DOHH2 (cell line): ENCODE data around the gene CBLN2.

Source experiments
- H3F3A ChIP-seq: fragments of 200-600 bp; sonication (generic), shearing (Covaris generic); 2 replicates; pipeline ENCODE4 v1.6.0; 2016; ENCODE audit warnings: antibody characterized with exemption, mild to moderate bottlenecking; ENCODE audit not compliant: control insufficient read depth, insufficient read depth
- H3K27ac ChIP-seq: fragments of 200-600 bp; sonication (generic); 2 replicates; pipeline ENCODE4 v1.5.1; 2014; ENCODE audit warnings: low read depth, mild to moderate bottlenecking, low read length, moderate library complexity
- H3K27me3 ChIP-seq: fragments of 200-600 bp; sonication (generic); 2 replicates; pipeline ENCODE4 v1.6.1; 2014; ENCODE audit warnings: mild to moderate bottlenecking, low read length, mixed read lengths; ENCODE audit not compliant: control insufficient read depth
- H3K36me3 ChIP-seq: fragments of 200-600 bp; sonication (generic); 2 replicates; pipeline ENCODE4 v1.6.1; 2014; ENCODE audit warnings: mild to moderate bottlenecking, low read length, moderate library complexity, mixed read lengths; ENCODE audit not compliant: control insufficient read depth
- H3K4me1 ChIP-seq: fragments of 200-600 bp; sonication (generic); 2 replicates; pipeline ENCODE4 v1.6.1; 2014; ENCODE audit warnings: mild to moderate bottlenecking, low read length, mixed read lengths; ENCODE audit not compliant: control insufficient read depth
- H3K4me2 ChIP-seq: fragments of 200-600 bp; sonication (generic); 2 replicates; pipeline ENCODE4 v1.6.0; 2014; ENCODE audit warnings: mild to moderate bottlenecking, low read length, moderate library complexity
- H3K4me3 ChIP-seq: fragments of 200-600 bp; sonication (generic); 2 replicates; pipeline ENCODE4 v1.5.1; 2014; ENCODE audit warnings: mild to moderate bottlenecking, low read length, mixed read lengths
- H3K79me2 ChIP-seq: fragments of 200-600 bp; sonication (generic); 2 replicates; pipeline ENCODE4 v1.6.1; 2014; ENCODE audit warnings: mild to moderate bottlenecking, low read length, mixed read lengths; ENCODE audit not compliant: control insufficient read depth
- H3K9me2 ChIP-seq: fragments of 200-600 bp; sonication (generic); replicated peaks from 2 replicates; pipeline ENCODE4 v1.6.1; 2014; ENCODE audit warnings: mild to moderate bottlenecking, low read length, mixed read lengths; ENCODE audit not compliant: control insufficient read depth
- H3K9me3 ChIP-seq: fragments of 200-600 bp; sonication (generic); 2 replicates; pipeline ENCODE4 v1.6.1; 2014; ENCODE audit warnings: antibody characterized with exemption, low read length, mixed read lengths; ENCODE audit not compliant: control insufficient read depth, insufficient read depth
- H4K20me1 ChIP-seq: fragments of 200-600 bp; sonication (generic); 2 replicates; pipeline ENCODE4 v1.6.0; 2014; ENCODE audit warnings: low read depth, mild to moderate bottlenecking, antibody characterized with exemption, low read length, moderate library complexity; ENCODE audit not compliant: control insufficient read depth, insufficient read depth
- EZH2phosphoT487 ChIP-seq: fragments of 200-600 bp; sonication (generic); IDR thresholded peaks from 2 replicates; pipeline ENCODE4 v1.6.1; 2017; ENCODE audit warnings: borderline replicate concordance, mild to moderate bottlenecking, antibody characterized with exemption, low read length, moderate library complexity, mixed read lengths
- TF ChIP-seq, protein P1 (sequence below): fragments of 200-600 bp; sonication (generic); IDR thresholded peaks from one replicate; pipeline ENCODE4 v1.5.1; 2014; ENCODE audit warnings: antibody characterized with exemption, mild to moderate bottlenecking, low read depth, low read length; ENCODE audit not compliant: poor library complexity, severe bottlenecking

The CBLN2 gene

DNA sequence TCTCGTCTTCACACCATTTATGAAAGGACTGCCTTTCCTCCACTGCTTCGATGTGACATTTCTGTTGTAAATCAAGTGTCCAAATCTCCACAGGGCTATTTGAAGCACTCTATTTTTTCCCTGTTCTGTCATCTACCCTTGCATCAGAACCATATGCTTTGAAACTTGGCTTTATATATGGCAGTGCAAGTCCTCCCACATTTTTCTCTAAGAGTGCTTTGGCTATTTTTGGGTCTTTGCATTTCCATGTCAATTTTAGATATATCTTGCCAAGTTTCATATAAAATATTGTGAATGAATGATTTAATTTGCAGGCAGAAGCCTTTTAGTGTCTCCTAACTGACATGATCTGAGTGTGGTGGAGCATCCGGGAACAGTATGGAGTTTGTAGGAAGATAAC is 37.8 kb upstream of the CBLN2 start:
- H3K4me3 ChIP-seq: no peak overlapping the region
- H4K20me1 ChIP-seq: no peaks in the 10 kb centered on the region
- H3K79me2 ChIP-seq: no peaks in the 10 kb centered on the region
- no peaks in the 10 kb centered on the region for H3K27me3 ChIP-seq
- no peaks in the 10 kb centered on the region for H3F3A ChIP-seq
- no peaks in the 10 kb centered on the region for H3K36me3 ChIP-seq
- no peak overlapping the region for H3K4me2 ChIP-seq
- no peaks in the 10 kb centered on the region for H3K9me2 ChIP-seq
- no peak for TF ChIP-seq EZH2phosphoT487
- H3K4me1 ChIP-seq: no peaks in the 10 kb centered on the region
- H3K27ac ChIP-seq: no peak overlapping the region
- H3K9me3 ChIP-seq: peaks cover 9% of the 10 kb centered on the region; the same call in 1 of the 2 replicates

DNA sequence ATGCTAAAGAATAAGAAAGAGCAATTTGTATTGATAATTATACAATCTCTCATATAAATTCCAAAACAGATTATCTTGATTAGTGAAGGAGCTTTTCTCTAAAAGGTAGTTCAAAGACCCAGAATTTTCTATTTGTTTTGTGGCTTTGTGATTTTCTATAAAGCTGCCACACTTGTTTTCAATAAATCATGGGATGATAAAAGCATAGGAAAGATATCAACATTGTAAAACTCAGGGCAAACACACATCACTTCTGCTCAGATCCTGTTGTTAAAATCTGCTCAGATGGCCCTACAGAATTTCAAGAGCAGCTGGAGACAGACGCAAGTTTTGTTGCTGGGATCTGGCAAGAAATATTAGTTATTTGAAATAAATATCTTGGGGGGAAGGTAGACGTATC is 28.8 kb upstream of the CBLN2 start:
- no peak overlapping the region for H3K27ac ChIP-seq
- no peaks in the 10 kb centered on the region for H4K20me1 ChIP-seq
- H3K4me1 ChIP-seq: no peaks in the 10 kb centered on the region
- no peak overlapping the region for H3K4me2 ChIP-seq
- H3K9me2 ChIP-seq: no peaks in the 10 kb centered on the region
- no peak overlapping the region for H3K4me3 ChIP-seq
- H3K36me3 ChIP-seq: no peaks in the 10 kb centered on the region
- H3K79me2 ChIP-seq: no peaks in the 10 kb centered on the region
- H3K27me3 ChIP-seq: no peaks in the 10 kb centered on the region
- no peaks in the 10 kb centered on the region for H3F3A ChIP-seq
- H3K9me3 ChIP-seq: no peaks in the 10 kb centered on the region
- TF ChIP-seq EZH2phosphoT487: no peak
- TF ChIP-seq, protein P1, sequence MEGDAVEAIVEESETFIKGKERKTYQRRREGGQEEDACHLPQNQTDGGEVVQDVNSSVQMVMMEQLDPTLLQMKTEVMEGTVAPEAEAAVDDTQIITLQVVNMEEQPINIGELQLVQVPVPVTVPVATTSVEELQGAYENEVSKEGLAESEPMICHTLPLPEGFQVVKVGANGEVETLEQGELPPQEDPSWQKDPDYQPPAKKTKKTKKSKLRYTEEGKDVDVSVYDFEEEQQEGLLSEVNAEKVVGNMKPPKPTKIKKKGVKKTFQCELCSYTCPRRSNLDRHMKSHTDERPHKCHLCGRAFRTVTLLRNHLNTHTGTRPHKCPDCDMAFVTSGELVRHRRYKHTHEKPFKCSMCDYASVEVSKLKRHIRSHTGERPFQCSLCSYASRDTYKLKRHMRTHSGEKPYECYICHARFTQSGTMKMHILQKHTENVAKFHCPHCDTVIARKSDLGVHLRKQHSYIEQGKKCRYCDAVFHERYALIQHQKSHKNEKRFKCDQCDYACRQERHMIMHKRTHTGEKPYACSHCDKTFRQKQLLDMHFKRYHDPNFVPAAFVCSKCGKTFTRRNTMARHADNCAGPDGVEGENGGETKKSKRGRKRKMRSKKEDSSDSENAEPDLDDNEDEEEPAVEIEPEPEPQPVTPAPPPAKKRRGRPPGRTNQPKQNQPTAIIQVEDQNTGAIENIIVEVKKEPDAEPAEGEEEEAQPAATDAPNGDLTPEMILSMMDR: no peak

DNA sequence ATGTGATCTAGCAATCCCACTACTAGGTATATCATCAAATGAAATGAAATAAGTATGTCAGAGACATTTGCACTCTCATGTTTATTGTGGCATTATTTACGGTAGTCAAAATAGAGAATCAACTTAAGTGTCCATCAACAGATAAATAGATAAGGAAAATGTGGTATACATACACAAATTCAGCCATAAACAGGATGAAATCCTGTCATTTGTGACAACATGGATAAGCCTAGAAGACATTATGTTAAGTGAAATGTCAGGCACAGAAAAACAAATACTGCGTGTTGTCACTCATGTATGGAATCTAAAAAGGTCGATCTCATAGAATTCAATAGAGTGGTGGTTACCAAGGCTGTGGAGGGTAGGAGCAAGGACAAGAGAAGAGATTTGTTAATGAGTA is 22.1 kb upstream of the CBLN2 start:
- Histone ChIP-seq H3K4me1 (no peaks in the 10 kb centered on the region), H3K27me3 (no peaks in the 10 kb centered on the region), H3K36me3 (no peaks in the 10 kb centered on the region), H3K9me2 (no peaks in the 10 kb centered on the region), H3K4me3 (no peak overlapping the region), H3K27ac (no peak overlapping the region), H3K9me3 (no peaks in the 10 kb centered on the region), H3K4me2 (no peak overlapping the region), H3F3A (no peaks in the 10 kb centered on the region), H4K20me1 (no peaks in the 10 kb centered on the region), H3K79me2 (no peaks in the 10 kb centered on the region)
- TF ChIP-seq, protein P1: no peak
- TF ChIP-seq EZH2phosphoT487: no peak

DNA sequence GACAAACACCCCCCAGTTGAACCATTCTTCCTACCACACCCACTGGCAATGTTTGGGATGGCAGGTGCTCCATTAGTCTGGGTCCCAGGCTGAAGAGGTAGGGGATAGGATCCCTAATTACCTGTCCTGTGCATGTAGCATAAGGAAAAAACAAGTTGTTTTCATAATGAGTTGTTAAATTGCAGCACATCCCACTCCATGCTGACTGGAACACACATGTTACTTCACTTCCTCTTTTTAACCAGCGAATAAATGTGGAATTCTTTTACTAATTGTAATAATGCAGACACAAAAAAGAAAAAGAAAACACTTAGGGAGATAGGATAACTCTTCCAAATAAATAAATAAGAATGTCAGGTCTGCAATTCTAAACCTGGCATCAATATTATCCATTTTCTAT is 11.8 kb upstream of the CBLN2 start:
- no peaks in the 10 kb centered on the region for H3K36me3 ChIP-seq
- no peaks in the 10 kb centered on the region for H3K79me2 ChIP-seq
- no peak for TF ChIP-seq EZH2phosphoT487
- TF ChIP-seq, protein P1: no peak
- H3F3A ChIP-seq: no peaks in the 10 kb centered on the region
- H3K9me2 ChIP-seq: no peaks in the 10 kb centered on the region
- H3K27ac ChIP-seq: no peak overlapping the region
- H3K9me3 ChIP-seq: no peaks in the 10 kb centered on the region
- no peaks in the 10 kb centered on the region for H3K4me1 ChIP-seq
- H3K27me3 ChIP-seq: no peaks in the 10 kb centered on the region
- no peak overlapping the region for H3K4me3 ChIP-seq
- no peaks in the 10 kb centered on the region for H4K20me1 ChIP-seq
- no peak overlapping the region for H3K4me2 ChIP-seq
